Ascending aorta (tissue), 2 donors: Measurements from ENCODE around the gene SDE2. TPM values are rescaled to one million over a fixed set of nuclear protein-coding genes. Genes with fewer than 3 reads are reported as not detected.

Source experiments
- DNase-seq, 2 donors: peaks; one replicate each; pipeline ENCODE4 v3.0.0-alpha.2; 2019; ENCODE audit warnings: low spot score in 2 of 2
- H3K27ac ChIP-seq, 2 donors: fragments of 200-600 bp; sonication (generic); one replicate each; pipeline ENCODE4 v1.5.1; 2016 to 2017; ENCODE audit warnings: mild to moderate bottlenecking in 1 of 2
- H3K27me3 ChIP-seq: fragments of 200-600 bp; sonication (generic); one replicate; pipeline ENCODE4 v1.5.1; 2017
- H3K36me3 ChIP-seq, 2 donors: fragments of 200-600 bp; sonication (generic); one replicate each; pipeline ENCODE4 v1.5.1; 2016
- H3K4me1 ChIP-seq, 2 donors: fragments of 200-600 bp; sonication (generic); one replicate each; pipeline ENCODE4 v1.5.1; 2016 to 2017; ENCODE audit warnings: mild to moderate bottlenecking in 1 of 2
- H3K4me3 ChIP-seq, 2 donors: fragments of 200-600 bp; sonication (generic); one replicate each; pipeline ENCODE4 v1.5.1; 2016 to 2017; ENCODE audit warnings: mild to moderate bottlenecking in 1 of 2
- H3K9me3 ChIP-seq, 2 donors: fragments of 200-600 bp; sonication (generic); one replicate each; pipeline ENCODE4 v1.5.1; 2016
- CTCF ChIP-seq, 3 experiments: fragments of 200-600 bp in 2 of 3; fragments of 450-650 bp in 1 of 3; sonication (generic) in 2 of 3; IDR thresholded peaks; one replicate each; pipeline ENCODE4 v1.5.1; 2016 to 2019; ENCODE audit warnings: antibody characterized with exemption in 3 of 3, mild to moderate bottlenecking in 1 of 3, moderate library complexity in 1 of 3
- intact Hi-C: fragments of 100-400 bp; cut with DNase I; formaldehyde crosslinking; loops from one replicate; pipeline ENCODE4 v1.15.1; 2023
- total RNA-seq: library from RNA; depleted of rRNA; stranded (reverse); fragments of >200 nt; gene quantifications from one replicate; pipeline ENCODE4 v1.1.0, GENCODE V29; 2016

SDE2 gene
- total RNA-seq, 1 donor from 2014 or later = 12.3 TPM

- intact Hi-C loops = no loop called here
- Histone ChIP-seq H3K9me3 (no peaks in the 10 kb centered on the region), H3K4me3 (no peak overlapping the region), H3K27ac (no peak overlapping the region), H3K4me1 (no peaks in the 10 kb centered on the region), H3K36me3 (no peaks in the 10 kb centered on the region), H3K27me3 (no peaks in the 10 kb centered on the region)
- TF ChIP-seq CTCF (IDR thresholded peaks at IDR 0.05) = peak; percentile 12 to 42 (median 32)
- DNase-seq = no peak
These were observed 36.6 kb downstream of the SDE2 start for GRCh38 chr1:225962440-225962975.

- H3K36me3 ChIP-seq = no peaks in the 10 kb centered on the region
- intact Hi-C loops = no loop called here
- H3K4me3 ChIP-seq = no peak overlapping the region
- no peaks in the 10 kb centered on the region for H3K9me3 ChIP-seq
- DNase-seq = no peak
- TF ChIP-seq CTCF (IDR thresholded peaks at IDR 0.05) = no peak
- H3K27ac ChIP-seq = no peak overlapping the region
- no peaks in the 10 kb centered on the region for H3K27me3 ChIP-seq
- H3K4me1 ChIP-seq = no peaks in the 10 kb centered on the region
These were observed 37.3 kb downstream of the SDE2 start for GRCh38 chr1:225961659-225962439.

- Histone ChIP-seq H3K27me3 (no peaks in the 10 kb centered on the region), H3K4me3 (no peak overlapping the region), H3K27ac (no peak overlapping the region), H3K4me1 (no peaks in the 10 kb centered on the region), H3K9me3 (no peaks in the 10 kb centered on the region), H3K36me3 (no peaks in the 10 kb centered on the region)
- DNase-seq = no peak
- TF ChIP-seq CTCF (IDR thresholded peaks at IDR 0.05) = no peak
- intact Hi-C loops = no loop called here
These were observed 41.1 kb downstream of the SDE2 start for GRCh38 chr1:225958041-225958440.

- H3K36me3 ChIP-seq = no peaks in the 10 kb centered on the region
- H3K27me3 ChIP-seq = no peaks in the 10 kb centered on the region
- no peak for DNase-seq
- no peaks in the 10 kb centered on the region for H3K9me3 ChIP-seq
- no peak overlapping the region for H3K4me3 ChIP-seq
- H3K4me1 ChIP-seq = no peaks in the 10 kb centered on the region
- H3K27ac ChIP-seq = no peak overlapping the region
- intact Hi-C loops = no loop called here
- TF ChIP-seq CTCF (IDR thresholded peaks at IDR 0.05) = no peak
These were observed 44.4 kb downstream of the SDE2 start for GRCh38 chr1:225954753-225955152.

GRCh38 chr1:225953315-225953714 lies 45.8 kb downstream of the SDE2 start:
- Histone ChIP-seq H3K36me3 (no peaks in the 10 kb centered on the region), H3K4me1 (no peaks in the 10 kb centered on the region), H3K4me3 (no peak overlapping the region), H3K9me3 (no peaks in the 10 kb centered on the region), H3K27me3 (no peaks in the 10 kb centered on the region), H3K27ac (no peak overlapping the region)
- intact Hi-C loops = no loop called here
- no peak for DNase-seq
- no peak for TF ChIP-seq CTCF (IDR thresholded peaks at IDR 0.05)
